K562 (cell line): ENCODE measurements around the gene EMX1.

Experiments
- CHD2 ChIP-seq: IDR thresholded peaks from 2 replicates; pipeline ENCODE4 v1.6.1; 2011; ENCODE audit warnings: low read depth, low read length
- CTCF ChIP-seq, 3 experiments: IDR thresholded peaks in 2 of 3; conservative IDR thresholded peaks in 1 of 3; 2 replicates each; pipeline ENCODE4 v1.5.1; 2011 to 2012; ENCODE audit warnings: low read length in 3 of 3, mild to moderate bottlenecking in 3 of 3, control low read depth in 2 of 3, improper control_type of control experiment in 1 of 3, inconsistent platforms in 1 of 3, low read depth in 1 of 3, mixed read lengths in 1 of 3, moderate library complexity in 1 of 3; ENCODE audit not compliant: insufficient read depth in 2 of 3
- EZH2 ChIP-seq: IDR thresholded peaks from 2 replicates; pipeline ENCODE4 v1.6.1; 2012; ENCODE audit warnings: low read depth, mild to moderate bottlenecking, inconsistent platforms, low read length, borderline replicate concordance
- ILK ChIP-seq: fragments of 450-650 bp; IDR thresholded peaks from 2 replicates; pipeline ENCODE4 v1.6.1; 2016; ENCODE audit warnings: missing genetic modification characterization, low read depth, mild to moderate bottlenecking, missing compliant biosample characterization, moderate library complexity, borderline replicate concordance
- JUND ChIP-seq, 2 experiments: IDR thresholded peaks; 2 replicates in 1 of 2; 3 replicates in 1 of 2; pipeline ENCODE4 v1.6.1; 2011; ENCODE audit warnings: borderline replicate concordance in 2 of 2, low read depth in 2 of 2, low read length in 2 of 2, improper control_type of control experiment in 1 of 2, missing biosample characterization in 1 of 2, missing genetic modification characterization in 1 of 2, missing genetic modification reagents in 1 of 2
- MTA1 ChIP-seq: fragments of 450-650 bp; IDR thresholded peaks from 2 replicates; pipeline ENCODE4 v1.6.1; 2017; ENCODE audit warnings: borderline replicate concordance
- MXD1 ChIP-seq: fragments of 250-450 bp; sonication (Bioruptor Pico); IDR thresholded peaks from 2 replicates; pipeline ENCODE4 v1.8.0; 2021; ENCODE audit warnings: borderline replicate concordance, mild to moderate bottlenecking, moderate library complexity; ENCODE audit not compliant: poor library complexity, severe bottlenecking
- MYC ChIP-seq, 2 experiments: fragments of 250-450 bp in 1 of 2; sonication (Bioruptor Pico) in 1 of 2; IDR thresholded peaks; 2 replicates each; pipeline versions ENCODE4 v1.5.1 to v1.6.1; 2012 to 2021; ENCODE audit warnings: low read depth in 2 of 2, borderline replicate concordance in 1 of 2, improper control_type of control experiment in 1 of 2, low read length in 1 of 2, mild to moderate bottlenecking in 1 of 2, moderate library complexity in 1 of 2
- POLR2A ChIP-seq: fragments of 450-650 bp; conservative IDR thresholded peaks from 2 replicates; pipeline ENCODE4 v1.6.1; 2016
- ZKSCAN1 ChIP-seq: fragments of 150-350 bp; IDR thresholded peaks from 2 replicates; pipeline ENCODE4 v1.6.1; 2016; ENCODE audit warnings: low read depth, low read length
- ZNF12 ChIP-seq: sonication (generic); formaldehyde crosslinking; IDR thresholded peaks from 2 replicates; pipeline ENCODE4 v1.4.0; 2020; ENCODE audit warnings: mild to moderate bottlenecking, missing genetic modification reagents

DNA sequence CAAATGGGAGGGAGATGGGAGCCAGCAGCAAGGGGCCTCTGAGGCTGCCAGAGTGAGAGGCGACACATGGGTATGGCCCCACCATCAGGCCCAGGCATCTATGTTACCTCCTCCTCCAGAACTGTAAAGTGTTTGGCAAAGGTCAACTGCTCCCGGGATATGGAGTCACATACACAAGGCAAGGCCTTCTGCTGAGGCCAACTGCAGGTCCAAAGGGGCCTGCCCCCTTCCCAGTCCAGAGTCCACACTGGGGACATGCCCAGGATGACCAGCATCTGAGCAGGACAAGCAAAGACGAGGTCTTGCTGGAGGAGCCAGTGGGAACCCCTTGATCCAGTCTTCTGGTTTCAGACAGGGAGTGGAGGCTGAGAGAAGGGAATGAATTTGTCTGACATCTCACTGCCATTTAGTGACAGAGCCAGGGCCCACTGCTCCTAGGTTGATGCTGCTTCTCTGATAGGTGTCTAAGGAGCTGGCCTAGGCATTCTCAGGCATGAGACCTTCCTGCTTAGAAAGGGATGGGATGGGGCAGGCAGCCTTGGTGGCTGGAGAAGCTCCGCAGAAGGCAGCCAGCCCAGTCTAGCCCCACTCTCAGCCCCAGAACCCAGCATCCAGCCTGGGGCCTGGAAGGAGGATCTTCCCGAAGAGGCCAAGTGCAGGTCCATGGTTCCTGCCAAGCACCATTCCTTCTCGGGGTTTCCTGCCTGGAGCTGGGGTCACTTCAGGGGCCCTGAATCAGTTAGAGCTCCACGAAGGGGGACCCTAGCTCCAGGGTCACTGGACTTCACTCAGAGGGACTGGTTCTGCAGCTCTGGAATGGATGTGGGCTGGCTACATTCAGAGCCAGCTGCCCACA is 26.4 kb downstream of the EMX1 start:
- no peak for TF ChIP-seq MXD1 (CRISPR knock-in tag)
- TF ChIP-seq MTA1: no peak
- no peak for TF ChIP-seq MYC (IDR thresholded peaks at IDR 0.05; ENCODE audit: low read depth, low read length)
- TF ChIP-seq MYC (CRISPR knock-in tag; IDR thresholded peaks at IDR 0.05; ENCODE audit: borderline replicate concordance, low read depth): no peak
- TF ChIP-seq CHD2: no peak
- no peak for TF ChIP-seq CTCF (IDR thresholded peaks at IDR 0.05 in 2 of 3, conservative IDR thresholded peaks at IDR 0.05 in 1 of 3; ENCODE audit: insufficient read depth in 2 of 3, low read depth in 1 of 3, low read length in 3 of 3)
- TF ChIP-seq EZH2: no peak
- TF ChIP-seq ZKSCAN1: no peak
- no peak for TF ChIP-seq JUND (IDR thresholded peaks at IDR 0.05; ENCODE audit: borderline replicate concordance, low read depth, low read length)
- TF ChIP-seq JUND (tag; IDR thresholded peaks at IDR 0.05; ENCODE audit: borderline replicate concordance, low read depth, low read length): no peak
- TF ChIP-seq POLR2A: no peak
- TF ChIP-seq ILK (tag): no peak
- TF ChIP-seq ZNF12 (CRISPR knock-in tag): no peak
